Neural progenitor cell (in vitro differentiated cells): ENCODE results near the gene PTPRT.

Experiments
- EZH2phosphoT487 ChIP-seq: fragments of 200-600 bp; sonication (generic); IDR thresholded peaks from 2 replicates; pipeline ENCODE4 v1.6.1; 2017; ENCODE audit warnings: antibody characterized with exemption
- TF ChIP-seq, protein P1 (sequence below): fragments of 200-600 bp; sonication (generic); IDR thresholded peaks from 2 replicates; pipeline ENCODE4 v1.5.1; 2017; ENCODE audit warnings: antibody characterized with exemption, mild to moderate bottlenecking

DNA sequence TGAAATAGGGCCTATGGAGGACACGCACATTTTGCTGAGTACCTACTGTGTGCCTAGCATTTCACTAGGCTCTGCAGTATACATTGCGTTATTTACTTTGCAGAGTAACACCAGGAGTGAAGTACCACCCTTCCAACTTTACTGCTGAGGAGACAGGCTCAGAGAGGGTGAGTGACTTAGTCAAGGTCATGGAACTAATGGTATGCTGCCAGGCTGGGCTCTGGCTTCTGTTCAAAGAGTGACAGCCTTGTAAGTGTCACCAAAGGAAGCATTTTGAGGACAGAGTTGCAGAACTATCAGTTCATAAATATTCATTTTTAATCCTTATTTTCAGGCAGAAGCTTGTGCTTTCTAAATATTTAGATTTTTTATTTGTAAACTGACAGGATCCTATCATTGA is 816.7 kb downstream of the PTPRT start:
- TF ChIP-seq, protein P1, sequence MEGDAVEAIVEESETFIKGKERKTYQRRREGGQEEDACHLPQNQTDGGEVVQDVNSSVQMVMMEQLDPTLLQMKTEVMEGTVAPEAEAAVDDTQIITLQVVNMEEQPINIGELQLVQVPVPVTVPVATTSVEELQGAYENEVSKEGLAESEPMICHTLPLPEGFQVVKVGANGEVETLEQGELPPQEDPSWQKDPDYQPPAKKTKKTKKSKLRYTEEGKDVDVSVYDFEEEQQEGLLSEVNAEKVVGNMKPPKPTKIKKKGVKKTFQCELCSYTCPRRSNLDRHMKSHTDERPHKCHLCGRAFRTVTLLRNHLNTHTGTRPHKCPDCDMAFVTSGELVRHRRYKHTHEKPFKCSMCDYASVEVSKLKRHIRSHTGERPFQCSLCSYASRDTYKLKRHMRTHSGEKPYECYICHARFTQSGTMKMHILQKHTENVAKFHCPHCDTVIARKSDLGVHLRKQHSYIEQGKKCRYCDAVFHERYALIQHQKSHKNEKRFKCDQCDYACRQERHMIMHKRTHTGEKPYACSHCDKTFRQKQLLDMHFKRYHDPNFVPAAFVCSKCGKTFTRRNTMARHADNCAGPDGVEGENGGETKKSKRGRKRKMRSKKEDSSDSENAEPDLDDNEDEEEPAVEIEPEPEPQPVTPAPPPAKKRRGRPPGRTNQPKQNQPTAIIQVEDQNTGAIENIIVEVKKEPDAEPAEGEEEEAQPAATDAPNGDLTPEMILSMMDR, result no peak
- TF ChIP-seq EZH2phosphoT487, result no peak
